GM18526 (cell line): Measurements from ENCODE around the gene WEE1.

Experiments
- POLR2A ChIP-seq: IDR thresholded peaks from 3 replicates; pipeline ENCODE4 v1.6.1; 2011; ENCODE audit not compliant: insufficient read length; ENCODE audit errors: extremely low read depth

WEE1 gene

GRCh38 chr11:9573052-9573774 lies at the start of gene WEE1:
Gene WEE1 (plus strand): TSS chr11:9573670. CDS start chr11:9573934, 264 bp downstream.
- TF ChIP-seq POLR2A: peak; percentile 60

- TF ChIP-seq POLR2A: no peak
These were observed 49.5 kb upstream of the WEE1 start for GRCh38 chr11:9524001-9524400.

GRCh38 chr11:9525116-9525515 lies 48.4 kb upstream of the WEE1 start:
- TF ChIP-seq POLR2A: no peak

- TF ChIP-seq POLR2A: no peak
These were observed 45.9 kb upstream of the WEE1 start for GRCh38 chr11:9527481-9528135.

GRCh38 chr11:9528136-9528501 lies 45.4 kb upstream of the WEE1 start:
- TF ChIP-seq POLR2A: no peak

GRCh38 chr11:9528573-9529333 lies 44.7 kb upstream of the WEE1 start:
- no peak for TF ChIP-seq POLR2A

GRCh38 chr11:9529334-9529650 lies 44.2 kb upstream of the WEE1 start:
- no peak for TF ChIP-seq POLR2A

- TF ChIP-seq POLR2A: no peak
These were observed 43.3 kb upstream of the WEE1 start for GRCh38 chr11:9530020-9530621.

- no peak for TF ChIP-seq POLR2A
These were observed 42.4 kb upstream of the WEE1 start for GRCh38 chr11:9530901-9531625.

- no peak for TF ChIP-seq POLR2A
These were observed 40.4 kb upstream of the WEE1 start for GRCh38 chr11:9533058-9533457.

- no peak for TF ChIP-seq POLR2A
These were observed 39.6 kb upstream of the WEE1 start for GRCh38 chr11:9533736-9534473.

- TF ChIP-seq POLR2A: no peak
These were observed 38.2 kb upstream of the WEE1 start for GRCh38 chr11:9535189-9535781.

- TF ChIP-seq POLR2A: no peak
These were observed 34.9 kb upstream of the WEE1 start for GRCh38 chr11:9538548-9538947.

GRCh38 chr11:9550191-9550628 lies 23.3 kb upstream of the WEE1 start:
- TF ChIP-seq POLR2A: no peak

GRCh38 chr11:9561279-9561982 lies 12.0 kb upstream of the WEE1 start:
- TF ChIP-seq POLR2A: no peak
